ENCODE results near the gene FOXF1. TPM values are rescaled to one million over a fixed set of nuclear protein-coding genes. Genes with fewer than 3 reads are reported as not detected.

FOXF1 gene
- total and polyA plus RNA-seq, 9 of the 15 experiments (the other 6 are each of a cell fraction or from before 2014, with no cell fraction given): 0.04 TPM; not detected in 8

DNA sequence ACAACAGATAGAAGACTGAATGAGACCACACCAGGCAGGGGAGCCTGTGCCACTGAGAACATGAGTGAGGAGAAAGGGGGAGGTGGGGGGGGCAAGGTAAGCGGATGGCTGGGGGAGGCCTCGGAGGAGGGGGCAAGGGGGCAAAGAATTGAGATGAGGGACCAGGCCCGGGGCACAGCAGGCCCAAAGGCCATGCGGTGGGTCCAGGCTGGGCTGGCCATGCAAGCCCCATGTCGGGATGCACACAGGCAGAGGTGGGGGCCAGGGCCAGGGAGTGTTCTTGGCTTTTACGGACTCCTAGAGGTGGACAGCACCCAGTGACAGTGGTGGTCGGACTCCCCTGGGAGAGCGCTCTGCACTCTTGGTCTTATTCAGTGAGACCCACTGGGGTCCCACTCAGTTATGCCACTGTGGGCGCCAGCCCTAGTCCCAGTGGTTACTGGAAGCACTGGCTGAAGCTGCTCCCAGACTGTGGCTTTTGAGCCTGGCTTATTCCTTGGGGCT is 49.5 kb downstream of the FOXF1 start:
- H3K4me2 ChIP-seq (ENCODE audit: insufficient read depth, low read length): no peak overlapping the region
- 22% methylated on average over 7 of the region's 9 CpGs for WGBS (ENCODE audit: insufficient coverage, low coverage, missing lambda C conversion rate)
- BruUV-seq (replicated peaks): no TSS peak
- H3K9ac ChIP-seq (ENCODE audit: insufficient read depth in 1 of 2, low read depth in 2 of 2, low read length in 2 of 2): no peak overlapping the region
- peaks cover 0 to 14% of the 10 kb centered on the region in 2 experiments; a peak in 2 of 5 replicates for H3K4me1 ChIP-seq (replicated peaks in 1 of 2; ENCODE audit: control insufficient read depth in 2 of 2, insufficient read depth in 2 of 2, low read length in 2 of 2)
- H3K9me3 ChIP-seq (replicated peaks; ENCODE audit: control insufficient read depth, insufficient read depth, low read depth, low read length): no peaks in the 10 kb centered on the region
- no peaks in the 10 kb centered on the region for H4K20me1 ChIP-seq (replicated peaks; ENCODE audit: control insufficient read depth, insufficient read depth, low read length)
- FAIRE-seq (no peak), ATAC-seq (no peak), DNase-seq (ENCODE audit: extremely low read depth in 1 of 4, low spot score in 3 of 4) (no peak)
- H3K27ac ChIP-seq (ENCODE audit: extremely low read depth, low read depth, low read length): no peak overlapping the region
- H3K4me3 ChIP-seq: no peak overlapping the region
- H3K36me3 ChIP-seq (ENCODE audit: control insufficient read depth, insufficient read depth, low read length): no peaks in the 10 kb centered on the region
- ChIA-PET POLR2A (interaction anchor here (0.5 kb wide), 1 partner anchor 196 kb away, joined by 3 read pairs; no protein-coding TSS in a partner anchor), CTCF (ENCODE audit: low intra/inter-chr PET ratio) (interaction anchor here (0.5 kb wide), 1 partner anchor 1613 kb away, joined by 3 read pairs; no protein-coding TSS in a partner anchor)
- TF ChIP-seq RFX7 (CRISPR knock-in tag; IDR thresholded peaks at IDR 0.05): no peak
- TF ChIP-seq, protein P1, sequence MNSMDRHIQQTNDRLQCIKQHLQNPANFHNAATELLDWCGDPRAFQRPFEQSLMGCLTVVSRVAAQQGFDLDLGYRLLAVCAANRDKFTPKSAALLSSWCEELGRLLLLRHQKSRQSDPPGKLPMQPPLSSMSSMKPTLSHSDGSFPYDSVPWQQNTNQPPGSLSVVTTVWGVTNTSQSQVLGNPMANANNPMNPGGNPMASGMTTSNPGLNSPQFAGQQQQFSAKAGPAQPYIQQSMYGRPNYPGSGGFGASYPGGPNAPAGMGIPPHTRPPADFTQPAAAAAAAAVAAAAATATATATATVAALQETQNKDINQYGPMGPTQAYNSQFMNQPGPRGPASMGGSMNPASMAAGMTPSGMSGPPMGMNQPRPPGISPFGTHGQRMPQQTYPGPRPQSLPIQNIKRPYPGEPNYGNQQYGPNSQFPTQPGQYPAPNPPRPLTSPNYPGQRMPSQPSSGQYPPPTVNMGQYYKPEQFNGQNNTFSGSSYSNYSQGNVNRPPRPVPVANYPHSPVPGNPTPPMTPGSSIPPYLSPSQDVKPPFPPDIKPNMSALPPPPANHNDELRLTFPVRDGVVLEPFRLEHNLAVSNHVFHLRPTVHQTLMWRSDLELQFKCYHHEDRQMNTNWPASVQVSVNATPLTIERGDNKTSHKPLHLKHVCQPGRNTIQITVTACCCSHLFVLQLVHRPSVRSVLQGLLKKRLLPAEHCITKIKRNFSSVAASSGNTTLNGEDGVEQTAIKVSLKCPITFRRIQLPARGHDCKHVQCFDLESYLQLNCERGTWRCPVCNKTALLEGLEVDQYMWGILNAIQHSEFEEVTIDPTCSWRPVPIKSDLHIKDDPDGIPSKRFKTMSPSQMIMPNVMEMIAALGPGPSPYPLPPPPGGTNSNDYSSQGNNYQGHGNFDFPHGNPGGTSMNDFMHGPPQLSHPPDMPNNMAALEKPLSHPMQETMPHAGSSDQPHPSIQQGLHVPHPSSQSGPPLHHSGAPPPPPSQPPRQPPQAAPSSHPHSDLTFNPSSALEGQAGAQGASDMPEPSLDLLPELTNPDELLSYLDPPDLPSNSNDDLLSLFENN (IDR thresholded peaks at IDR 0.05; ENCODE audit: low read depth in 2 of 2, low read length in 2 of 2): no peak
- TF ChIP-seq, protein P2, sequence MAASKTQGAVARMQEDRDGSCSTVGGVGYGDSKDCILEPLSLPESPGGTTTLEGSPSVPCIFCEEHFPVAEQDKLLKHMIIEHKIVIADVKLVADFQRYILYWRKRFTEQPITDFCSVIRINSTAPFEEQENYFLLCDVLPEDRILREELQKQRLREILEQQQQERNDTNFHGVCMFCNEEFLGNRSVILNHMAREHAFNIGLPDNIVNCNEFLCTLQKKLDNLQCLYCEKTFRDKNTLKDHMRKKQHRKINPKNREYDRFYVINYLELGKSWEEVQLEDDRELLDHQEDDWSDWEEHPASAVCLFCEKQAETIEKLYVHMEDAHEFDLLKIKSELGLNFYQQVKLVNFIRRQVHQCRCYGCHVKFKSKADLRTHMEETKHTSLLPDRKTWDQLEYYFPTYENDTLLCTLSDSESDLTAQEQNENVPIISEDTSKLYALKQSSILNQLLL (CRISPR knock-in tag; IDR thresholded peaks at IDR 0.05; ENCODE audit: borderline replicate concordance): no peak
- TF ChIP-seq, protein P3, sequence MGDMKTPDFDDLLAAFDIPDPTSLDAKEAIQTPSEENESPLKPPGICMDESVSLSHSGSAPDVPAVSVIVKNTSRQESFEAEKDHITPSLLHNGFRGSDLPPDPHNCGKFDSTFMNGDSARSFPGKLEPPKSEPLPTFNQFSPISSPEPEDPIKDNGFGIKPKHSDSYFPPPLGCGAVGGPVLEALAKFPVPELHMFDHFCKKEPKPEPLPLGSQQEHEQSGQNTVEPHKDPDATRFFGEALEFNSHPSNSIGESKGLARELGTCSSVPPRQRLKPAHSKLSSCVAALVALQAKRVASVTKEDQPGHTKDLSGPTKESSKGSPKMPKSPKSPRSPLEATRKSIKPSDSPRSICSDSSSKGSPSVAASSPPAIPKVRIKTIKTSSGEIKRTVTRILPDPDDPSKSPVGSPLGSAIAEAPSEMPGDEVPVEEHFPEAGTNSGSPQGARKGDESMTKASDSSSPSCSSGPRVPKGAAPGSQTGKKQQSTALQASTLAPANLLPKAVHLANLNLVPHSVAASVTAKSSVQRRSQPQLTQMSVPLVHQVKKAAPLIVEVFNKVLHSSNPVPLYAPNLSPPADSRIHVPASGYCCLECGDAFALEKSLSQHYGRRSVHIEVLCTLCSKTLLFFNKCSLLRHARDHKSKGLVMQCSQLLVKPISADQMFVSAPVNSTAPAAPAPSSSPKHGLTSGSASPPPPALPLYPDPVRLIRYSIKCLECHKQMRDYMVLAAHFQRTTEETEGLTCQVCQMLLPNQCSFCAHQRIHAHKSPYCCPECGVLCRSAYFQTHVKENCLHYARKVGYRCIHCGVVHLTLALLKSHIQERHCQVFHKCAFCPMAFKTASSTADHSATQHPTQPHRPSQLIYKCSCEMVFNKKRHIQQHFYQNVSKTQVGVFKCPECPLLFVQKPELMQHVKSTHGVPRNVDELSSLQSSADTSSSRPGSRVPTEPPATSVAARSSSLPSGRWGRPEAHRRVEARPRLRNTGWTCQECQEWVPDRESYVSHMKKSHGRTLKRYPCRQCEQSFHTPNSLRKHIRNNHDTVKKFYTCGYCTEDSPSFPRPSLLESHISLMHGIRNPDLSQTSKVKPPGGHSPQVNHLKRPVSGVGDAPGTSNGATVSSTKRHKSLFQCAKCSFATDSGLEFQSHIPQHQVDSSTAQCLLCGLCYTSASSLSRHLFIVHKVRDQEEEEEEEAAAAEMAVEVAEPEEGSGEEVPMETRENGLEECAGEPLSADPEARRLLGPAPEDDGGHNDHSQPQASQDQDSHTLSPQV (IDR thresholded peaks at IDR 0.05): no peak
- TF ChIP-seq ETS2 (tag; IDR thresholded peaks at IDR 0.05; ENCODE audit: borderline replicate concordance, poor library complexity, severe bottlenecking): no peak
- no peak for TF ChIP-seq MAFK (IDR thresholded peaks at IDR 0.05; ENCODE audit: low read length)
- H3K9me1 ChIP-seq (ENCODE audit: control insufficient read depth, insufficient read depth, low read length): no peaks in the 10 kb centered on the region
- H3K79me2 ChIP-seq (ENCODE audit: control insufficient read depth, insufficient read depth, low read length): peaks cover under 1% of the 10 kb centered on the region
- in situ Hi-C loops (cut with MboI) (loop anchor here (10.0 to 25.0 kb wide), 2 partner anchors 715 to 1077 kb away; no protein-coding TSS in a partner anchor), intact Hi-C loops (cut with micrococcal nuclease) (loop anchor here (5.0 to 10.0 kb wide), 3 partner anchors 312 to 1077 kb away; no protein-coding TSS in a partner anchor)
- H3K27me3 ChIP-seq (ENCODE audit: control insufficient read depth in 2 of 2, insufficient read depth in 2 of 2, low read length in 2 of 2): peaks cover 24 to 38% of the 10 kb centered on the region in 2 experiments; a peak in 4 of 5 replicates
- no peak overlapping the region for H2AFZ ChIP-seq (ENCODE audit: low read depth, low read length)

Data from K562 (cell line).